ENCODE data around the gene HERPUD1.
A peak's percentile ranks its signal among the peaks of the same experiment; 100 is the strongest.

Gene HERPUD1

GRCh38 chr16:56994311-56994710 lies 62.4 kb downstream of the HERPUD1 start:
- no peaks in the 10 kb centered on the region for H3K9me2 ChIP-seq (replicated peaks; ENCODE audit: low read depth, low read length)
- H2AFZ ChIP-seq (ENCODE audit: low read length), result no peak overlapping the region
- no peak overlapping the region for H3K4me3 ChIP-seq (ENCODE audit: low read length, poor library complexity, severe bottlenecking)
- no peaks in the 10 kb centered on the region for H3K27me3 ChIP-seq (ENCODE audit: insufficient read depth, low read length, poor library complexity, severe bottlenecking)
- peaks cover 60% of the 10 kb centered on the region for H3K4me1 ChIP-seq (ENCODE audit: insufficient read depth, low read length, poor library complexity, severe bottlenecking)
- peaks cover 3% of the 10 kb centered on the region for H3F3A ChIP-seq (ENCODE audit: low read depth)
- H3K79me2 ChIP-seq (ENCODE audit: insufficient read depth, low read length), result peaks cover 87% of the 10 kb centered on the region
- peak overlapping the region; percentile 44 for H3K4me2 ChIP-seq (ENCODE audit: low read depth, low read length, poor library complexity, severe bottlenecking)
- H3K36me3 ChIP-seq (ENCODE audit: insufficient read depth, low read length), result no peaks in the 10 kb centered on the region
- H3K9ac ChIP-seq (ENCODE audit: low read depth, low read length, poor library complexity, severe bottlenecking), result no peak overlapping the region
- TF ChIP-seq EZH2phosphoT487 (IDR thresholded peaks at IDR 0.05; ENCODE audit: borderline replicate concordance) (no peak), CTCF (conservative IDR thresholded peaks at IDR 0.05; ENCODE audit: low read length) (no peak)
- no peaks in the 10 kb centered on the region for H3K9me3 ChIP-seq (ENCODE audit: insufficient read depth, low read depth, low read length)
- no peaks in the 10 kb centered on the region for H4K20me1 ChIP-seq (ENCODE audit: insufficient read depth, low read length, poor library complexity, severe bottlenecking)
